HCT116 (cell line): ENCODE results near the gene GNB1. TPM values are rescaled to one million over a fixed set of nuclear protein-coding genes. Genes with fewer than 3 reads are reported as not detected.
A peak's percentile ranks its signal among the peaks of the same experiment; 100 is the strongest.

ENCODE experiments used
- ATAC-seq: fragments of 200-7000 bp; cut with Tn5 transposase; 2 replicates; pipeline ENCODE4 v1.9.1; 2020; ENCODE audit warnings: mild to moderate bottlenecking, moderate library complexity
- BruUV-seq: library from RNA; stranded (reverse); fragments of 400-500 nt; replicated peaks from 2 replicates; lab custom pipeline; 2021; lab: Mats Ljungman, UMichigan
- CTCF ChIA-PET: fragments of 300-600 bp; sonication (Branson Sonifier 250); formaldehyde crosslinking; loops from one replicate; lab custom pipeline; 2021; ENCODE audit warnings: antibody characterized with exemption; lab: Charles Lee
- POLR2A ChIA-PET: fragments of 300-600, 350-600 bp; sonication (Branson Sonifier 250); formaldehyde crosslinking; loops from one replicate; lab custom pipeline; 2021; ENCODE audit warnings: antibody characterized with exemption; lab: Charles Lee
- RAD21 ChIA-PET, 2 experiments: fragments of 300-600 bp; sonication (Branson Sonifier 250); formaldehyde crosslinking; loops; one replicate each; lab custom pipeline; 2023; ENCODE audit warnings: low total read pairs in 2 of 2; ENCODE audit not compliant: uncharacterized antibody in 2 of 2, unreplicated experiment in 2 of 2, low non-redundant PET in 1 of 2; lab: Charles Lee
- DNase-seq: peaks from one replicate; pipeline ENCODE4 v3.0.0-alpha.2; 2010; ENCODE audit warnings: low read depth, low spot score
- H2AFZ ChIP-seq: fragments of 200-600 bp; shearing (Covaris generic), sonication (generic); 2 replicates; pipeline ENCODE4 v1.6.1; 2017; ENCODE audit warnings: low read depth, mixed run types, mixed read lengths, antibody characterized with exemption, low read length; ENCODE audit not compliant: poor library complexity, severe bottlenecking
- H3K27ac ChIP-seq: 2 replicates; pipeline ENCODE4 v1.5.1; 2012; ENCODE audit warnings: low read depth, low read length
- H3K27me3 ChIP-seq: fragments of 200-600 bp; sonication (generic); 2 replicates; pipeline ENCODE4 v1.6.1; 2016; ENCODE audit warnings: mixed run types, low read length, mixed read lengths; ENCODE audit not compliant: insufficient read depth
- H3K36me3 ChIP-seq, 2 experiments: fragments of 200-500 bp in 1 of 2; fragments of 200-600 bp in 1 of 2; sonication (Bioruptor generic) in 1 of 2; sonication (generic) in 1 of 2; 2 replicates each; pipeline versions ENCODE4 v1.5.1 to v1.6.1; 2014 to 2016; ENCODE audit warnings: low read length in 2 of 2, inconsistent platforms in 1 of 2, mixed read lengths in 1 of 2, mixed run types in 1 of 2; ENCODE audit not compliant: insufficient read depth in 2 of 2, control insufficient read depth in 1 of 2
- H3K4me1 ChIP-seq, 2 experiments: fragments of 200-600 bp in 1 of 2; sonication (generic) in 1 of 2; 2 replicates each; pipeline versions ENCODE4 v1.5.1 to v1.6.1; 2012 to 2017; ENCODE audit warnings: low read length in 2 of 2, inconsistent platforms in 1 of 2, mild to moderate bottlenecking in 1 of 2, mixed read lengths in 1 of 2, mixed run types in 1 of 2, moderate library complexity in 1 of 2; ENCODE audit not compliant: insufficient read depth in 2 of 2, control insufficient read depth in 1 of 2
- H3K4me2 ChIP-seq: fragments of 200-600 bp; sonication (generic); 2 replicates; pipeline ENCODE4 v1.6.1; 2017; ENCODE audit warnings: mixed run types, low read length, mixed read lengths
- H3K4me3 ChIP-seq, 2 experiments: fragments of 200-600 bp in 1 of 2; sonication (generic) in 1 of 2; replicated peaks in 1 of 2; 2 replicates each; pipeline ENCODE4 v1.5.1; 2011 to 2016; ENCODE audit warnings: low read length in 2 of 2, control low read depth in 1 of 2, low read depth in 1 of 2, mild to moderate bottlenecking in 1 of 2, mixed read lengths in 1 of 2, mixed run types in 1 of 2
- H3K79me2 ChIP-seq: fragments of 200-600 bp; sonication (generic); 2 replicates; pipeline ENCODE4 v1.6.1; 2017; ENCODE audit warnings: mild to moderate bottlenecking, mixed run types, low read length, moderate library complexity, mixed read lengths; ENCODE audit not compliant: insufficient read depth
- H3K9ac ChIP-seq: fragments of 200-600 bp; sonication (generic); 2 replicates; pipeline ENCODE4 v1.6.1; 2016; ENCODE audit warnings: low read length, mixed read lengths
- H3K9me2 ChIP-seq: fragments of 200-600 bp; sonication (generic), shearing (Covaris generic); 2 replicates; pipeline ENCODE4 v1.6.1; 2017; ENCODE audit warnings: mixed run types, mild to moderate bottlenecking, moderate library complexity; ENCODE audit not compliant: insufficient read depth
- H3K9me3 ChIP-seq, 2 experiments: fragments of 200-500 bp in 1 of 2; fragments of 200-600 bp in 1 of 2; sonication (Bioruptor generic) in 1 of 2; sonication (generic) in 1 of 2; 2 replicates each; pipeline ENCODE4 v1.6.1; 2014 to 2017; ENCODE audit warnings: low read length in 2 of 2, mixed read lengths in 2 of 2, inconsistent platforms in 1 of 2, low read depth in 1 of 2, mild to moderate bottlenecking in 1 of 2, mixed run types in 1 of 2, moderate library complexity in 1 of 2; ENCODE audit not compliant: control insufficient read depth in 1 of 2, insufficient read depth in 1 of 2
- H4K20me1 ChIP-seq: fragments of 200-600 bp; sonication (generic), shearing (Covaris generic); 2 replicates; pipeline ENCODE4 v1.6.1; 2017; ENCODE audit warnings: mixed run types, mild to moderate bottlenecking, moderate library complexity; ENCODE audit not compliant: insufficient read depth
- ELF1 ChIP-seq: IDR thresholded peaks from 2 replicates; pipeline ENCODE4 v1.6.1; 2012; ENCODE audit warnings: low read depth, borderline replicate concordance
- POLR2AphosphoS5 ChIP-seq: IDR thresholded peaks from 2 replicates; pipeline ENCODE4 v1.6.1; 2011; ENCODE audit warnings: mild to moderate bottlenecking, low read depth, low read length, moderate library complexity
- SRF ChIP-seq: IDR thresholded peaks from 2 replicates; pipeline ENCODE4 v1.6.1; 2012; ENCODE audit warnings: low read depth
- ZFX ChIP-seq: fragments of 450-650 bp; IDR thresholded peaks from 2 replicates; pipeline ENCODE4 v1.6.1; 2017
- intact Hi-C: fragments of 100-400 bp; cut with micrococcal nuclease; formaldehyde crosslinking; loops from 2 replicates; pipeline ENCODE4 v1.10.0; 2022
- total RNA-seq: library from RNA; stranded (reverse); gene quantifications from one replicate; pipeline ENCODE4 v1.2.1, GENCODE V29; 2021; ENCODE audit not compliant: unreplicated experiment
- TF ChIP-seq, protein P1 (sequence below), 3 experiments: fragments of 200-600 bp in 1 of 3; sonication (generic) in 1 of 3; IDR thresholded peaks in 2 of 3; conservative IDR thresholded peaks in 1 of 3; 2 replicates each; pipeline ENCODE4 v1.5.1; 2012 to 2017; ENCODE audit warnings: low read depth in 2 of 3, low read length in 2 of 3, antibody characterized with exemption in 1 of 3, borderline replicate concordance in 1 of 3, control low read depth in 1 of 3, mild to moderate bottlenecking in 1 of 3, mixed read lengths in 1 of 3, mixed run types in 1 of 3, moderate library complexity in 1 of 3; ENCODE audit not compliant: insufficient read depth in 1 of 3

The GNB1 gene
- total RNA-seq, 1 experiment from 2014 or later, result 371 TPM

DNA sequence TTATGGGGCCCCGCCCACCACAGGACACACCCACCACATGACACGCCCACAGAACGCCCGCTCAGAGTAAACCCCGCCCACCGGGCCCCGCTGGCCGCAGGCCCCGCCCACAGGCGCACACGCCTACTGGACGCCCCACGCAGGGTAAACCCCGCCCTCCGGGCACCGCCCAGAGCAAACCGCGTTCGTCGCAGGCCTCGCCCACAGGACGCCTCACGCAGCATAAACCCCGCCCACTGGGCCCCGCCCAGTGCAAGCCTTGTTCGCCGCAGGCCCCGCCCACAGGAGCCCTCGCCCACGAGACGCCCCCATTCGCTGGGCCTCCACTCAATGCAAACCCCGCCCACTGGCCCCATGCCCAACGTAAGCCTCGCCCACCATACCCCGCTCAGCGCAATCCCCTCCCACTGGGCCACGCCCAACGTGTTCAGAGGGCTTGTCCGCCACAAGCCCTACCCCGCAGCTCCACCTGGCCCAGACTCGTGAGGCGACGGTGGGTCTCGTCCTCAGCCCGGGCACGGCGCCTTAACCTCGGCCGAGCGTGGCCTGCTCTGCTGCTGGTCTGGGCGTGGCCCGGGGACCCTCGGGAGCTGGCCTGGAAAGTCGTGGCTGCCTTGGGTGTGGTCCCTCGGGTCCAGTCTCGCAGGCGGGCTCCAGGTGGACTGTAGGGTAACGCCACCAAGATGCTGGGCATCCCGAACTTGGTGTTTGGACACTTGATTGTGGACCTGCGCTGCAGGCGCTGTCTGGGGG lies 28.6 kb upstream of the GNB1 start:
- H3K9ac ChIP-seq, result peak overlapping the region; percentile 84
- POLR2A ChIA-PET, result interaction anchor here (1.4 kb wide), 1 partner anchor 11 kb away, joined by 3 read pairs; no protein-coding TSS in a partner anchor
- intact Hi-C loops, result no loop called here

DNA sequence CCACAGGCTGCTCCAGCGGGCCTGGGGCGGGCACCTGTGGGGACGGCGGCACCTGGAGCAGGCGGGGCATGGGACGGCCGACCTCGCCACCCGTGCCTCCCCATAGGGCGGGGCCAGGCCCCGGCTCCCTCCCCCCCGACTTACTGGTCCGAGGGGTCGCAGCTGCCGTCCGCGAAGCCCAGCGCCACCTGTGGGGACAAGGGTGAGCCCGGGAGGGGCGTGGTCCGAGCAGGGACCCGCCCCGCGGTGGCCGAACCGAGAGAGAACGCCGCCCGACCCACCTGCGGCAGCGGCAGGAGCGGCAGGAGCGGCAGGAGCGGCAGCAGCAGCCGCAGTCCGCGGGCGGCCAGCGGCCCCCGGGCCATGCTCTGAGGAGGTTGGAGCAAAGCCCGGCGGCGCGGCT lies 28.0 kb upstream of the GNB1 start, which contains the start of gene TMEM52:
TMEM52 (minus strand) TSS at position 379 of the 403 bp plus-strand sequence; CDS start at position 365, 14 bp downstream.
- Histone ChIP-seq H3K36me3 (no peaks in the 10 kb centered on the region), H3K4me3 (peak within 1 kb of the TSS; percentile 60 to 73), H2AFZ (no peak within 1 kb of the TSS), H3K27ac (peak within 1 kb of the TSS; percentile 79), H3K4me1 (peaks cover 11 to 29% of the 10 kb centered on the region in 2 experiments), H3K9me2 (no peaks in the 10 kb centered on the region), H3K9me3 (no peaks in the 10 kb centered on the region), H3K27me3 (no peaks in the 10 kb centered on the region), H3K79me2 (0 out of 2 replicates have a peak, but pooled peaks cover 8% of the 10 kb centered on the region), H4K20me1 (no peaks in the 10 kb centered on the region), H3K4me2 (peak within 1 kb of the TSS; percentile 99), H3K9ac (peak within 1 kb of the TSS; percentile 84)
- ATAC-seq (peak; percentile 71), DNase-seq (no peak)
- BruUV-seq, result no TSS peak
- intact Hi-C loops, result no loop called here
- CTCF ChIA-PET, result interaction anchor here (1.0 to 1.7 kb wide), 3 partner anchors 10 to 128 kb away, joined by 4 to 8 read pairs (median 4); no protein-coding TSS in a partner anchor
- TF ChIP-seq POLR2AphosphoS5, result peak; percentile 60
- TF ChIP-seq, protein P1, sequence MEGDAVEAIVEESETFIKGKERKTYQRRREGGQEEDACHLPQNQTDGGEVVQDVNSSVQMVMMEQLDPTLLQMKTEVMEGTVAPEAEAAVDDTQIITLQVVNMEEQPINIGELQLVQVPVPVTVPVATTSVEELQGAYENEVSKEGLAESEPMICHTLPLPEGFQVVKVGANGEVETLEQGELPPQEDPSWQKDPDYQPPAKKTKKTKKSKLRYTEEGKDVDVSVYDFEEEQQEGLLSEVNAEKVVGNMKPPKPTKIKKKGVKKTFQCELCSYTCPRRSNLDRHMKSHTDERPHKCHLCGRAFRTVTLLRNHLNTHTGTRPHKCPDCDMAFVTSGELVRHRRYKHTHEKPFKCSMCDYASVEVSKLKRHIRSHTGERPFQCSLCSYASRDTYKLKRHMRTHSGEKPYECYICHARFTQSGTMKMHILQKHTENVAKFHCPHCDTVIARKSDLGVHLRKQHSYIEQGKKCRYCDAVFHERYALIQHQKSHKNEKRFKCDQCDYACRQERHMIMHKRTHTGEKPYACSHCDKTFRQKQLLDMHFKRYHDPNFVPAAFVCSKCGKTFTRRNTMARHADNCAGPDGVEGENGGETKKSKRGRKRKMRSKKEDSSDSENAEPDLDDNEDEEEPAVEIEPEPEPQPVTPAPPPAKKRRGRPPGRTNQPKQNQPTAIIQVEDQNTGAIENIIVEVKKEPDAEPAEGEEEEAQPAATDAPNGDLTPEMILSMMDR (IDR thresholded peaks at IDR 0.05 in 2 of 3, conservative IDR thresholded peaks at IDR 0.05 in 1 of 3; ENCODE audit: borderline replicate concordance in 1 of 3, insufficient read depth in 1 of 3, low read depth in 2 of 3, low read length in 2 of 3), result peak in 1 of 3 experiments; percentile 25; a peak in 1 of 6 replicates
- TF ChIP-seq ZFX, result peak; percentile 41; the same call in 1 of the 2 replicates
- TF ChIP-seq ELF1, result no peak
- POLR2A ChIA-PET, result interaction anchor here (1.4 kb wide), 1 partner anchor 10 kb away, joined by 3 read pairs; no protein-coding TSS in a partner anchor
- RAD21 ChIA-PET, result no interaction called here

More for the DNA sequence above, 28.6 kb upstream of the GNB1 start:
- no peaks in the 10 kb centered on the region for H4K20me1 ChIP-seq
- no peaks in the 10 kb centered on the region for H3K27me3 ChIP-seq
- H3K9me3 ChIP-seq, result no peaks in the 10 kb centered on the region
- peak; percentile 71 for TF ChIP-seq POLR2AphosphoS5
- TF ChIP-seq SRF, result no peak
- TF ChIP-seq, all 23 proteins: peak for 1
- H3K9me2 ChIP-seq, result no peaks in the 10 kb centered on the region
- 0 out of 2 replicates have a peak, but pooled peaks cover 8% of the 10 kb centered on the region for H3K79me2 ChIP-seq
- H2AFZ ChIP-seq, result no peak overlapping the region
- H3K4me3 ChIP-seq, result peak overlapping the region; percentile 60 to 73
- ATAC-seq (peak; percentile 86), DNase-seq (peak; percentile 97)
- peaks cover 11 to 29% of the 10 kb centered on the region in 2 experiments for H3K4me1 ChIP-seq
- BruUV-seq, result no TSS peak
- ChIA-PET CTCF (interaction anchor here (1.0 to 2.1 kb wide), 4 partner anchors 11 to 127 kb away, joined by 4 to 8 read pairs (median 5); no protein-coding TSS in a partner anchor), RAD21 (interaction anchor here in 1 of 2 experiments (0.7 kb wide), 1 partner anchor 11 kb away, joined by 3 read pairs; no protein-coding TSS in a partner anchor)
- no peaks in the 10 kb centered on the region for H3K36me3 ChIP-seq
- H3K27ac ChIP-seq, result peak overlapping the region; percentile 79
- H3K4me2 ChIP-seq, result peak overlapping the region; percentile 99
